ENCODE data around the gene TAF4.

DNA sequence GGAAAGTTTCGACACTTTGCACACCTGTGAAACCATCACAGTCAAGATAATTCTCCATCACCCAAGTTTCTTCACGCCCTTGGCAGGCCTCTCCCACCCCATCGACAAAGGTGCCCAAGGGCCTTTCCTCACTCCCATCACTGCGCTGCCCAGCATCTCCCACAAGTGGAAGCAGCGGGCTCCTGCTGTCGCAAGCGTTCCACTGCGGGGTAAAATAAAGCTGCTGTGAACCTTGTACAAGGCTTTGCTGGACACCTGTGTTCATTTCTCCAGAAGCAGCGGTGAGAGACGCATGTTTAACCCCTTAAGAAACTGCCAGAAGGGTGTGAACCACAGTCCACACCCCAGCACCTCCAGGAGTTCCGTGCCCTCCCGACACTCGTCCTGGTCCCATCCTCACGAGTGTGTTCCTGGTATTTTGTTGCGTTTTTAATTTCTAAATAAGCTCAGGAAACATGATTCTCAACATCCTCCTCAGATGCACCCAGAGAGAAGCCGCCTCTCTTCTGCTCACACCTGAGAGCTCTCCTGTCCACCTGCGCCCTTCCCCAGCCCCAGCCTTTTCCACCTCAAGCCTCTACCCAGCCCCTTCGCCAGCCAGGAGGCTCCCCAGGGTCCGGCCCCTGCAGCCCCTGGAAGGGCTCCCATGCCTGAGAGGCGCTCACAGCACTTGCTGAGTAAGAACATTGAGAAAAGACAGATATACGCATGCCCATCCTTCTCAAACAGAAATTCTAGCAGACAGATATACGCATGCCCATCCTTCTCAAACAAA is 97.5 kb downstream of the TAF4 start:
- TF ChIP-seq, protein P1, sequence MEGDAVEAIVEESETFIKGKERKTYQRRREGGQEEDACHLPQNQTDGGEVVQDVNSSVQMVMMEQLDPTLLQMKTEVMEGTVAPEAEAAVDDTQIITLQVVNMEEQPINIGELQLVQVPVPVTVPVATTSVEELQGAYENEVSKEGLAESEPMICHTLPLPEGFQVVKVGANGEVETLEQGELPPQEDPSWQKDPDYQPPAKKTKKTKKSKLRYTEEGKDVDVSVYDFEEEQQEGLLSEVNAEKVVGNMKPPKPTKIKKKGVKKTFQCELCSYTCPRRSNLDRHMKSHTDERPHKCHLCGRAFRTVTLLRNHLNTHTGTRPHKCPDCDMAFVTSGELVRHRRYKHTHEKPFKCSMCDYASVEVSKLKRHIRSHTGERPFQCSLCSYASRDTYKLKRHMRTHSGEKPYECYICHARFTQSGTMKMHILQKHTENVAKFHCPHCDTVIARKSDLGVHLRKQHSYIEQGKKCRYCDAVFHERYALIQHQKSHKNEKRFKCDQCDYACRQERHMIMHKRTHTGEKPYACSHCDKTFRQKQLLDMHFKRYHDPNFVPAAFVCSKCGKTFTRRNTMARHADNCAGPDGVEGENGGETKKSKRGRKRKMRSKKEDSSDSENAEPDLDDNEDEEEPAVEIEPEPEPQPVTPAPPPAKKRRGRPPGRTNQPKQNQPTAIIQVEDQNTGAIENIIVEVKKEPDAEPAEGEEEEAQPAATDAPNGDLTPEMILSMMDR (IDR thresholded peaks at IDR 0.05): no peak
- no peak for TF ChIP-seq POLR2A (IDR thresholded peaks at IDR 0.05)

Data from sigmoid colon (tissue), 3 donors.